Glutamatergic neuron (in vitro differentiated cells): Measurements from ENCODE around the gene GLRB. TPM values are rescaled to one million over a fixed set of nuclear protein-coding genes. Genes with fewer than 3 reads are reported as not detected.

ENCODE experiments used
- DNase-seq: peaks from one replicate; pipeline ENCODE4 v3.0.0; 2022
- H3K27ac Mint-ChIP-seq: one replicate; pipeline ENCODE4 v1.8.0; 2020; ENCODE audit warnings: mild to moderate bottlenecking, mixed read lengths, inconsistent platforms; ENCODE audit not compliant: unreplicated experiment
- H3K27me3 Mint-ChIP-seq: one replicate; pipeline ENCODE4 v1.8.0; 2020; ENCODE audit warnings: mild to moderate bottlenecking, moderate library complexity, mixed read lengths, inconsistent platforms; ENCODE audit not compliant: unreplicated experiment
- H3K36me3 Mint-ChIP-seq: one replicate; pipeline ENCODE4 v1.8.0; 2020; ENCODE audit warnings: mild to moderate bottlenecking, mixed read lengths, inconsistent platforms; ENCODE audit not compliant: unreplicated experiment
- H3K4me1 Mint-ChIP-seq: one replicate; pipeline ENCODE4 v1.8.0; 2020; ENCODE audit warnings: mild to moderate bottlenecking, low read depth, mixed read lengths, inconsistent platforms; ENCODE audit not compliant: unreplicated experiment
- H3K4me3 Mint-ChIP-seq: one replicate; pipeline ENCODE4 v1.8.0; 2020; ENCODE audit warnings: mild to moderate bottlenecking, mixed read lengths, inconsistent platforms; ENCODE audit not compliant: unreplicated experiment
- H3K9me3 Mint-ChIP-seq: one replicate; pipeline ENCODE4 v1.8.0; 2020; ENCODE audit warnings: mild to moderate bottlenecking, moderate library complexity, mixed read lengths, inconsistent platforms; ENCODE audit not compliant: unreplicated experiment
- total RNA-seq: library from RNA; stranded (reverse); fragmentation: NEBNext Ultra II Directional; extraction: Animal tissue kit (Norgen Biotek cat#: 25700); gene quantifications from one replicate; pipeline ENCODE4 v1.2.1, GENCODE V29; 2021; ENCODE audit not compliant: unreplicated experiment
- TF ChIP-seq, protein P1 (sequence below): fragments of 200-600 bp; sonication (generic); IDR thresholded peaks from one replicate; pipeline ENCODE4 v1.5.0; 2021; ENCODE audit not compliant: partially characterized antibody, unreplicated experiment

The GLRB gene
- total RNA-seq, 1 donor from 2014 or later: 2.0 TPM

DNA sequence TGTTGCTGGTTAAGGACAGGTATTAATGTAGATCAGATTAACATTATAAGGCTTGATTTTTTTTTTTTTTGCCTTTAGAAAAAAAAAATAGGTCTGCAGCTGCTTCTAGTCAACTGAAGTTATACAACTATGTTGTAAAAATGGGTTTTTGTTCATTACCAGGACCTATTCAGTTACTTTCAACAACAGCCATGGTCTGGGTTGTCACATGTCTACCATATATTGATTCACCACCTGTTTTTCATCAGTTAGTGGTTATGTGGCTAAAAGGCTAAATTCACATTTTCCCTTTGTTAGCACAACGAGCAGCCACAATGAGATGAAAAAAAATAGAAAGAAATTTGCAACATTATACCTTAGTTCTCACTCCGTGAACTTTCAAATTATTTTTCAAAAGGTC lies 45.5 kb downstream of the GLRB start:
- H3K36me3 Mint-ChIP-seq: no peaks in the 10 kb centered on the region
- H3K9me3 Mint-ChIP-seq: no peaks in the 10 kb centered on the region
- peak overlapping the region; percentile 22 for H3K27ac Mint-ChIP-seq
- peaks cover 2% of the 10 kb centered on the region for H3K4me1 Mint-ChIP-seq
- H3K4me3 Mint-ChIP-seq: no peak overlapping the region
- TF ChIP-seq, protein P1, sequence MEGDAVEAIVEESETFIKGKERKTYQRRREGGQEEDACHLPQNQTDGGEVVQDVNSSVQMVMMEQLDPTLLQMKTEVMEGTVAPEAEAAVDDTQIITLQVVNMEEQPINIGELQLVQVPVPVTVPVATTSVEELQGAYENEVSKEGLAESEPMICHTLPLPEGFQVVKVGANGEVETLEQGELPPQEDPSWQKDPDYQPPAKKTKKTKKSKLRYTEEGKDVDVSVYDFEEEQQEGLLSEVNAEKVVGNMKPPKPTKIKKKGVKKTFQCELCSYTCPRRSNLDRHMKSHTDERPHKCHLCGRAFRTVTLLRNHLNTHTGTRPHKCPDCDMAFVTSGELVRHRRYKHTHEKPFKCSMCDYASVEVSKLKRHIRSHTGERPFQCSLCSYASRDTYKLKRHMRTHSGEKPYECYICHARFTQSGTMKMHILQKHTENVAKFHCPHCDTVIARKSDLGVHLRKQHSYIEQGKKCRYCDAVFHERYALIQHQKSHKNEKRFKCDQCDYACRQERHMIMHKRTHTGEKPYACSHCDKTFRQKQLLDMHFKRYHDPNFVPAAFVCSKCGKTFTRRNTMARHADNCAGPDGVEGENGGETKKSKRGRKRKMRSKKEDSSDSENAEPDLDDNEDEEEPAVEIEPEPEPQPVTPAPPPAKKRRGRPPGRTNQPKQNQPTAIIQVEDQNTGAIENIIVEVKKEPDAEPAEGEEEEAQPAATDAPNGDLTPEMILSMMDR: no peak
- no peak for DNase-seq
- no peaks in the 10 kb centered on the region for H3K27me3 Mint-ChIP-seq

GRCh38 chr4:157127571-157127970 lies 51.6 kb downstream of the GLRB start:
- no peaks in the 10 kb centered on the region for H3K9me3 Mint-ChIP-seq
- DNase-seq: no peak
- H3K27ac Mint-ChIP-seq: no peak overlapping the region
- no peak overlapping the region for H3K4me3 Mint-ChIP-seq
- no peaks in the 10 kb centered on the region for H3K36me3 Mint-ChIP-seq
- no peaks in the 10 kb centered on the region for H3K4me1 Mint-ChIP-seq
- TF ChIP-seq, protein P1: no peak
- H3K27me3 Mint-ChIP-seq: no peaks in the 10 kb centered on the region

DNA sequence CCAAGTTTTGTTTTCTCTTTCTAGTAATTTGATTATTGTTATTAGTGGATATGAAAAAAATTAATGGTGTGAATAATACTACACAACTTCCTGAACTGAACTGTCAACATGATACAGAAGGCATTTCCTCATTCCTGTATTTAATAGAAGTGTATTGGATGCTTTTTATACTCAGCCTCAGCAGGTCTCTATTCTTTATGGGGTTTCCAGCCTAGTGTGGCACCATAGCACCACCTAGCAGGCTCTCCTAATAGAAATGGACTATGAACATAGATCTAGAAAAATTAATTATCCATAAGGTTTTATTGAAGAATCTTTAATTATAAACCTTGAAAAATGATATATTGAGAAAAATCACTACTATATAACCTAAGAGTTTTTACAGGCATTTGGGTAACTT lies 52.4 kb downstream of the GLRB start:
- Mint-ChIP-seq H3K36me3 (no peaks in the 10 kb centered on the region), H3K27ac (no peak overlapping the region), H3K4me1 (no peaks in the 10 kb centered on the region), H3K4me3 (no peak overlapping the region), H3K27me3 (no peaks in the 10 kb centered on the region), H3K9me3 (no peaks in the 10 kb centered on the region)
- TF ChIP-seq, protein P1: no peak
- no peak for DNase-seq

DNA sequence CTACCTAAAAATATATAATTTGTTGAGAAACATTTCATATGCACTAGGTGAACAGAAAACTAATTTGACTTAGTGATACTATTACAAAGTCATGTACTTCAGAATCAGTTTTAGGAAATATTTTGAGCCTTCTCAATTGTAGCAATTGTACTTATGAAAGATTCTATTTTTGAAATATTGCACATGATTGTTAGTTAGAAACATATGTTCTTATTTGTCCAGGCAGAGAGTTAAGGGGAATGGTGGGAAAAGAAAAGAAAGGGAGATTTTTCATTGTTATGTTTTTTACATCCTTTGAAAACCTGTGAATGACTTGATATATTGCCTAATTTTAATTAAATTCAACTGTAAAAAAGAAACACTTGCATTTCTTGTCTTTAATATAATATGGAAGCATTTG lies 66.0 kb downstream of the GLRB start:
- Mint-ChIP-seq H3K36me3 (no peaks in the 10 kb centered on the region), H3K4me1 (no peaks in the 10 kb centered on the region), H3K27ac (no peak overlapping the region), H3K4me3 (no peak overlapping the region), H3K27me3 (no peaks in the 10 kb centered on the region), H3K9me3 (no peaks in the 10 kb centered on the region)
- no peak for DNase-seq
- TF ChIP-seq, protein P1: no peak

- Mint-ChIP-seq H3K27me3 (no peaks in the 10 kb centered on the region), H3K36me3 (no peaks in the 10 kb centered on the region), H3K27ac (no peak overlapping the region), H3K4me1 (no peaks in the 10 kb centered on the region), H3K4me3 (no peak overlapping the region), H3K9me3 (no peaks in the 10 kb centered on the region)
- TF ChIP-seq, protein P1: no peak
- DNase-seq: no peak
Measured at GRCh38 chr4:157143369-157143768, 67.4 kb downstream of the GLRB start.
